Parathyroid adenoma (tissue), 2 donors: ENCODE results near the gene ACOT11.

ENCODE experiments used
- H2AFZ ChIP-seq: fragments of 300-600 bp; sonication (generic); one replicate; pipeline ENCODE4 v1.7.0; 2017; ENCODE audit warnings: antibody characterized with exemption, mild to moderate bottlenecking
- H3K27ac ChIP-seq: fragments of 300-600 bp; sonication (generic); one replicate; pipeline ENCODE4 v1.7.0; 2017
- H3K27me3 ChIP-seq: fragments of 300-600 bp; sonication (generic); one replicate; pipeline ENCODE4 v1.7.0; 2017; ENCODE audit warnings: low read length; ENCODE audit not compliant: control insufficient read depth, insufficient read depth
- H3K36me3 ChIP-seq: fragments of 300-600 bp; sonication (generic); one replicate; pipeline ENCODE4 v1.7.0; 2017; ENCODE audit warnings: low read length; ENCODE audit not compliant: control insufficient read depth, insufficient read depth
- H3K4me1 ChIP-seq: fragments of 300-600 bp; sonication (generic); one replicate; pipeline ENCODE4 v1.7.0; 2017; ENCODE audit warnings: control low read depth
- H3K4me2 ChIP-seq: fragments of 300-600 bp; sonication (generic); one replicate; pipeline ENCODE4 v1.7.0; 2017; ENCODE audit warnings: low read length
- H3K4me3 ChIP-seq: fragments of 300-600 bp; sonication (generic); one replicate; pipeline ENCODE4 v1.7.0; 2017; ENCODE audit warnings: low read depth, low read length
- H3K79me2 ChIP-seq: fragments of 300-600 bp; sonication (generic); one replicate; pipeline ENCODE4 v1.7.0; 2017; ENCODE audit warnings: control low read depth
- H3K9ac ChIP-seq: fragments of 300-600 bp; sonication (generic); one replicate; pipeline ENCODE4 v1.7.0; 2017; ENCODE audit warnings: mild to moderate bottlenecking
- H3K9me3 ChIP-seq: fragments of 300-600 bp; sonication (generic); one replicate; pipeline ENCODE4 v1.7.0; 2017; ENCODE audit warnings: low read length; ENCODE audit not compliant: control insufficient read depth
- TF ChIP-seq, protein P1 (sequence below): fragments of 300-600 bp; sonication (generic); IDR thresholded peaks from one replicate; pipeline ENCODE4 v1.7.0; 2017; ENCODE audit warnings: antibody characterized with exemption, mild to moderate bottlenecking
- donor health status: primary hyperparathyroidism.

ACOT11 gene

DNA sequence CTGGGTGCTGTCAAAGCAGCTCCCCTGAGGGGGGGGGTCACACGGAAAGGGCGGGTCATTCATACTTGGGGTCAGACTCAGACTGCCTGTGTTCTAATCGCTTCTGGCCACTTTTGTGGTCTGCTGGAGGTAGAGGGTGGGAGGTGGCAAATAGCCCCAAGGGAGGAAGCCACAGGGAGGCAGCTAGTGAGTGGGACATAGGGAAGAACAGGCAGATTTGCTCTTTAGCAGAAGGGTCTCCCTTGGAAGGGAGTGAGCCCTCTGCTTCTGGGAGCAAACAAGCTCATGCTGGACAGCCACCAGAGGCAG, 24.5 kb downstream of the ACOT11 start:
- no peaks in the 10 kb centered on the region for H3K79me2 ChIP-seq
- no peaks in the 10 kb centered on the region for H3K36me3 ChIP-seq
- no peak overlapping the region for H3K4me3 ChIP-seq
- no peak overlapping the region for H3K9ac ChIP-seq
- H3K27ac ChIP-seq: no peak overlapping the region
- H3K27me3 ChIP-seq: no peaks in the 10 kb centered on the region
- H3K4me2 ChIP-seq: no peak overlapping the region
- H2AFZ ChIP-seq: no peak overlapping the region
- TF ChIP-seq, protein P1, sequence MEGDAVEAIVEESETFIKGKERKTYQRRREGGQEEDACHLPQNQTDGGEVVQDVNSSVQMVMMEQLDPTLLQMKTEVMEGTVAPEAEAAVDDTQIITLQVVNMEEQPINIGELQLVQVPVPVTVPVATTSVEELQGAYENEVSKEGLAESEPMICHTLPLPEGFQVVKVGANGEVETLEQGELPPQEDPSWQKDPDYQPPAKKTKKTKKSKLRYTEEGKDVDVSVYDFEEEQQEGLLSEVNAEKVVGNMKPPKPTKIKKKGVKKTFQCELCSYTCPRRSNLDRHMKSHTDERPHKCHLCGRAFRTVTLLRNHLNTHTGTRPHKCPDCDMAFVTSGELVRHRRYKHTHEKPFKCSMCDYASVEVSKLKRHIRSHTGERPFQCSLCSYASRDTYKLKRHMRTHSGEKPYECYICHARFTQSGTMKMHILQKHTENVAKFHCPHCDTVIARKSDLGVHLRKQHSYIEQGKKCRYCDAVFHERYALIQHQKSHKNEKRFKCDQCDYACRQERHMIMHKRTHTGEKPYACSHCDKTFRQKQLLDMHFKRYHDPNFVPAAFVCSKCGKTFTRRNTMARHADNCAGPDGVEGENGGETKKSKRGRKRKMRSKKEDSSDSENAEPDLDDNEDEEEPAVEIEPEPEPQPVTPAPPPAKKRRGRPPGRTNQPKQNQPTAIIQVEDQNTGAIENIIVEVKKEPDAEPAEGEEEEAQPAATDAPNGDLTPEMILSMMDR: no peak
- no peaks in the 10 kb centered on the region for H3K9me3 ChIP-seq
- H3K4me1 ChIP-seq: peaks cover 3% of the 10 kb centered on the region

DNA sequence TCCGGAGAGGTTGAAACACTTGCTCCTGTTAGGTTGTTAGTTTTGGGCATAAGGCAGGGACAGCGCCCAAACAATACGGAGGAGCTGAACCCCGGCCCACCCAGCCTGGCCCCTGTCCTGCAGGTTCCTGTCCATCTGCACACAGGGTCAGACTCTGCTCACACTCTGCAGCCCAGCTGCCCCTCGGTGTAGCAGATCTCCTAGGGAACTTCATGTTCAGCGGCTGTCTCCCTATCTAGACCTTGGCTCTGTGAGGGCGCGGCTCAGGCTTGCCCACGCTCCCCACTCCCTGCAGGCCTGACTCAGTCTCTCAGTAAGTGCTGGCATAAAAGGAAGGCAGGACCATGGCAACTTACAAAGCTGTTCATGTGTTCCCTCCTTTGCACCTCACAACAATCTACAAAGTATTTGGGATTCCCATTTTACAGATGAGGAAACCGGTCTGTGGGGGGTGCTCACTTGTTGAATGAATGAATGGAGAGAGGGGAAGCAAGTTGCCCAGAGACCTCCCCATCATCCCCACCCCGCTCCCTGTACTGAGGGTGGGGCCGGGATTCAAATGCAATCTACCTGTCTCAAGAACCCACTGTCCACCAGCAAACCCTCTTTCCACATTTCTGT, 26.2 kb downstream of the ACOT11 start:
- H3K36me3 ChIP-seq: no peaks in the 10 kb centered on the region
- peaks cover 7% of the 10 kb centered on the region for H3K4me1 ChIP-seq
- H2AFZ ChIP-seq: no peak overlapping the region
- H3K27ac ChIP-seq: no peak overlapping the region
- H3K27me3 ChIP-seq: no peaks in the 10 kb centered on the region
- no peak overlapping the region for H3K9ac ChIP-seq
- H3K79me2 ChIP-seq: no peaks in the 10 kb centered on the region
- TF ChIP-seq, protein P1: no peak
- no peak overlapping the region for H3K4me2 ChIP-seq
- H3K9me3 ChIP-seq: no peaks in the 10 kb centered on the region
- H3K4me3 ChIP-seq: no peak overlapping the region

GRCh38 chr1:54575161-54575560, 27.1 kb downstream of the ACOT11 start:
- no peaks in the 10 kb centered on the region for H3K36me3 ChIP-seq
- TF ChIP-seq, protein P1: no peak
- no peak overlapping the region for H3K4me3 ChIP-seq
- H2AFZ ChIP-seq: no peak overlapping the region
- H3K4me2 ChIP-seq: no peak overlapping the region
- no peaks in the 10 kb centered on the region for H3K9me3 ChIP-seq
- no peak overlapping the region for H3K27ac ChIP-seq
- H3K9ac ChIP-seq: no peak overlapping the region
- H3K79me2 ChIP-seq: no peaks in the 10 kb centered on the region
- H3K4me1 ChIP-seq: peaks cover 7% of the 10 kb centered on the region
- H3K27me3 ChIP-seq: no peaks in the 10 kb centered on the region

GRCh38 chr1:54575605-54576290, 27.7 kb downstream of the ACOT11 start:
- Histone ChIP-seq H3K4me3 (no peak overlapping the region), H2AFZ (no peak overlapping the region), H3K27ac (no peak overlapping the region), H3K27me3 (no peaks in the 10 kb centered on the region), H3K79me2 (no peaks in the 10 kb centered on the region), H3K4me2 (no peak overlapping the region), H3K36me3 (no peaks in the 10 kb centered on the region), H3K4me1 (peaks cover 7% of the 10 kb centered on the region), H3K9ac (no peak overlapping the region), H3K9me3 (no peaks in the 10 kb centered on the region)
- TF ChIP-seq, protein P1: no peak

- H3K27ac ChIP-seq: peak overlapping the region; percentile 15
- TF ChIP-seq, protein P1: no peak
- no peaks in the 10 kb centered on the region for H3K79me2 ChIP-seq
- no peaks in the 10 kb centered on the region for H3K9me3 ChIP-seq
- H3K4me3 ChIP-seq: no peak overlapping the region
- H3K36me3 ChIP-seq: no peaks in the 10 kb centered on the region
- no peak overlapping the region for H3K9ac ChIP-seq
- no peaks in the 10 kb centered on the region for H3K27me3 ChIP-seq
- peaks cover 16% of the 10 kb centered on the region for H3K4me1 ChIP-seq
- H3K4me2 ChIP-seq: peak overlapping the region; percentile 6
- H2AFZ ChIP-seq: no peak overlapping the region
These were observed 29.6 kb downstream of the ACOT11 start for GRCh38 chr1:54577612-54578011.
